Cardiac muscle cell (in vitro differentiated cells and primary cell): ENCODE measurements around the gene MYBPC3. TPM values are rescaled to one million over a fixed set of nuclear protein-coding genes. Genes with fewer than 3 reads are reported as not detected.
A peak's percentile ranks its signal among the peaks of the same experiment; 100 is the strongest.

Experiments used
- DNase-seq, 2 donors: peaks; one replicate each; pipeline versions ENCODE4 v3.0.0 to v3.0.0-alpha.2; 2010 to 2017; ENCODE audit warnings: low read depth in 1 of 2, low spot score in 1 of 2
- H3K27ac ChIP-seq: fragments of 200-600 bp; sonication (generic); 2 replicates; pipeline ENCODE4 v1.5.1; 2016
- H3K27me3 ChIP-seq: fragments of 200-600 bp; sonication (generic); 2 replicates; pipeline ENCODE4 v1.6.0; 2016; ENCODE audit warnings: control low read depth
- H3K36me3 ChIP-seq: fragments of 200-600 bp; sonication (generic); 2 replicates; pipeline ENCODE4 v1.5.1; 2016; ENCODE audit warnings: control low read depth
- H3K4me1 ChIP-seq: fragments of 200-600 bp; sonication (generic); 2 replicates; pipeline ENCODE4 v1.8.1; 2017; ENCODE audit warnings: low read depth, mild to moderate bottlenecking, mixed run types
- H3K4me3 ChIP-seq: fragments of 200-600 bp; sonication (generic); 2 replicates; pipeline ENCODE4 v1.5.1; 2016; ENCODE audit warnings: mild to moderate bottlenecking
- H3K9me3 ChIP-seq: fragments of 200-600 bp; sonication (generic); 2 replicates; pipeline ENCODE4 v1.5.1; 2017; ENCODE audit warnings: low read depth, mild to moderate bottlenecking, control low read depth
- polyA plus RNA-seq: library from polyadenylated mRNA; unstranded; fragments of >200 nt; fragmentation: Nextera tagmentation; extraction: Ambion mirVana; gene quantifications from 2 replicates; pipeline ENCODE4 v1.2.1, GENCODE V29; 2016
- total RNA-seq: library from RNA; depleted of rRNA; stranded (reverse); fragments of >200 nt; gene quantifications from 2 replicates; pipeline ENCODE4 v1.2.3, GENCODE V29; 2016
- TF ChIP-seq, protein P1 (sequence below): IDR thresholded peaks from 2 replicates; pipeline ENCODE4 v1.5.1; 2012; ENCODE audit warnings: low read depth, mild to moderate bottlenecking, low read length

Gene MYBPC3
- total and polyA plus RNA-seq, 2 experiments from 2014 or later: 489 to 751 TPM

DNA sequence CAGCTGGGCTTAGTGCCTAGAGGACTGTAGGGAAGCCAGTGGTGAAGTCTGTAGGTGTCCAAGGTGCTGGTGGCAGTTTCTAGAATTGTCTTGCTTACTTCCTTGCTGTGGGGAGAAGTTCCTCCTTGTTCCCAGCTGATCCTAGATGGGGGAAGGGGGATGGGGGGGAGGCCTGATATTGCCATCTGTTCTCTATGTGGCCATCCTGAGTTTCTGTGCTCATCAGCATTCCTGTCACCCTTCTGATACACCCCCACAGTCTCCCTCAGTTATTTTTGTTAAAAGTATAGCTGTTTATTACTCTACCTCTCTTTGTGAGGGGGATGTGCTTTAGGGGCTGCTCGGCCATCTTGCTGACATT is 46.0 kb downstream of the MYBPC3 start:
- H3K4me3 ChIP-seq: no peak overlapping the region
- peak overlapping the region; percentile 22 for H3K27ac ChIP-seq
- peaks cover 62% of the 10 kb centered on the region for H3K36me3 ChIP-seq
- TF ChIP-seq, protein P1, sequence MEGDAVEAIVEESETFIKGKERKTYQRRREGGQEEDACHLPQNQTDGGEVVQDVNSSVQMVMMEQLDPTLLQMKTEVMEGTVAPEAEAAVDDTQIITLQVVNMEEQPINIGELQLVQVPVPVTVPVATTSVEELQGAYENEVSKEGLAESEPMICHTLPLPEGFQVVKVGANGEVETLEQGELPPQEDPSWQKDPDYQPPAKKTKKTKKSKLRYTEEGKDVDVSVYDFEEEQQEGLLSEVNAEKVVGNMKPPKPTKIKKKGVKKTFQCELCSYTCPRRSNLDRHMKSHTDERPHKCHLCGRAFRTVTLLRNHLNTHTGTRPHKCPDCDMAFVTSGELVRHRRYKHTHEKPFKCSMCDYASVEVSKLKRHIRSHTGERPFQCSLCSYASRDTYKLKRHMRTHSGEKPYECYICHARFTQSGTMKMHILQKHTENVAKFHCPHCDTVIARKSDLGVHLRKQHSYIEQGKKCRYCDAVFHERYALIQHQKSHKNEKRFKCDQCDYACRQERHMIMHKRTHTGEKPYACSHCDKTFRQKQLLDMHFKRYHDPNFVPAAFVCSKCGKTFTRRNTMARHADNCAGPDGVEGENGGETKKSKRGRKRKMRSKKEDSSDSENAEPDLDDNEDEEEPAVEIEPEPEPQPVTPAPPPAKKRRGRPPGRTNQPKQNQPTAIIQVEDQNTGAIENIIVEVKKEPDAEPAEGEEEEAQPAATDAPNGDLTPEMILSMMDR: no peak
- H3K27me3 ChIP-seq: no peaks in the 10 kb centered on the region
- H3K9me3 ChIP-seq: no peaks in the 10 kb centered on the region
- DNase-seq: no peak
- H3K4me1 ChIP-seq: no peaks in the 10 kb centered on the region

- no peaks in the 10 kb centered on the region for H3K9me3 ChIP-seq
- DNase-seq: no peak
- H3K27me3 ChIP-seq: no peaks in the 10 kb centered on the region
- peaks cover 58% of the 10 kb centered on the region for H3K36me3 ChIP-seq
- H3K27ac ChIP-seq: peak overlapping the region; percentile 22
- TF ChIP-seq, protein P1: no peak
- H3K4me1 ChIP-seq: no peaks in the 10 kb centered on the region
- H3K4me3 ChIP-seq: no peak overlapping the region
Observed at GRCh38 chr11:47305734-47306483, 46.6 kb downstream of the MYBPC3 start.

- H3K36me3 ChIP-seq: peaks cover 36% of the 10 kb centered on the region
Observed at GRCh38 chr11:47302853-47303252, 49.6 kb downstream of the MYBPC3 start.

GRCh38 chr11:47299078-47299477 is 53.4 kb downstream of the MYBPC3 start:
- no peaks in the 10 kb centered on the region for H3K9me3 ChIP-seq
- no peak overlapping the region for H3K27ac ChIP-seq
- TF ChIP-seq, protein P1: no peak
- no peaks in the 10 kb centered on the region for H3K27me3 ChIP-seq
- no peak overlapping the region for H3K4me3 ChIP-seq
- no peaks in the 10 kb centered on the region for H3K4me1 ChIP-seq
- H3K36me3 ChIP-seq: peaks cover 48% of the 10 kb centered on the region
- DNase-seq: no peak

More at GRCh38 chr11:47302853-47303252, 49.6 kb downstream of the MYBPC3 start:
- TF ChIP-seq, protein P1: no peak
- Histone ChIP-seq H3K4me1 (no peaks in the 10 kb centered on the region), H3K9me3 (no peaks in the 10 kb centered on the region), H3K27ac (no peak overlapping the region), H3K27me3 (no peaks in the 10 kb centered on the region), H3K4me3 (no peak overlapping the region)
- no peak for DNase-seq

GRCh38 chr11:47296045-47296444 is 56.5 kb downstream of the MYBPC3 start:
- peaks cover 58% of the 10 kb centered on the region for H3K36me3 ChIP-seq
- H3K4me1 ChIP-seq: no peaks in the 10 kb centered on the region
- no peaks in the 10 kb centered on the region for H3K9me3 ChIP-seq
- no peak overlapping the region for H3K27ac ChIP-seq
- H3K4me3 ChIP-seq: no peak overlapping the region
- no peak for DNase-seq
- TF ChIP-seq, protein P1: no peak
- H3K27me3 ChIP-seq: no peaks in the 10 kb centered on the region
